Activated CD4-positive, alpha-beta T cell treated with anti-CD3 and anti-CD28 coated beads, Interleukin-2, amount 50 U/mL, for 1 hour (primary cell): ENCODE measurements around the gene DDX3Y.

Experiments used
- DNase-seq: peaks from one replicate; pipeline ENCODE4 v3.0.0-alpha.2; 2020

Gene DDX3Y

DNA sequence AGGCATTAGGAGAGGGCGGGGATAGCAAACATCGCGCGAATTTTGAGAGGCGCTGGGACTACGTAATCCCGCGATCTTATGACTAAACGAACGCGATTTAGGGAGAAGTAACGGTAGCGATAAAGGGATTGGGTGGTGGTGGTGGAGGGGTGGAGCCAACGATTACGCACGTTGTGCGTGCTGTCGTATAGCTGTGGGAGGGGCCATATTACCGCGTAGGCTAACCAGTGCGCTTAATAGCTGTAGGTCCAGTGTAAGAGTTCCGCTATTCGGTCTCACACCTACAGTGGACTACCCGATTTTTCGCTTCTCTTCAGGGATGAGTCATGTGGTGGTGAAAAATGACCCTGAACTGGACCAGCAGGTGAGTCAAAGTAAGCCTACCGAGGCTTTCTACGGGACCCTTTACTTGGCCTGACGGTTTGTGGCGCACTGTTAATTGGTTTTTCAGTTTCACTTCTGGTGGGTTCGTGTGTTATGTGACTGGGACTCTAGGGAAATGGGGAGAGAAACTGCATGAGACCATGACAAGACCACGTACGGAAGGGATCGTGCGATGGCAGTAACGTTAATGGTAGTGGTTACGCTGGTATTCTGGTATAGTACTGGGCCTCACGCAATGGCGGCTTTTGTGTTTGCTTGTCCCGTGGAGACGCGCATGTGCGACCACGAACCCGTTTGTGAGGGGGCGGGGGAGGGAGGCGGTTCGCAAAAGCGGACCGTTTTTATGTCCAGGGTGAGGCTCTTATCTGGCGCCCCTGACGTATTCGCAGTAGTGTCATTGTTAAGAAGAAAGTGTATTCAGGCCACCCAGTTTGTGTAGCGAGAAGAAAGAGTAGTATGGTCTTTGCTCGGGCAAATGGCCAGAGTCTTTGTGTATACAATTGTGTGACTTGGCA is at the start of gene DDX3Y:
TSS of gene DDX3Y (plus strand) at position 251 of the 899 bp plus-strand sequence. CDS start at position 320, 69 bp downstream.
- DNase-seq, result peak; percentile 76

GRCh38 chrY:12855791-12856275 is 48.8 kb upstream of the DDX3Y start:
- DNase-seq, result no peak

- DNase-seq, result no peak
Measured at GRCh38 chrY:12867960-12868359, 36.7 kb upstream of the DDX3Y start.

- DNase-seq, result no peak
Measured at GRCh38 chrY:12896973-12897372, 7.7 kb upstream of the DDX3Y start.

DNA sequence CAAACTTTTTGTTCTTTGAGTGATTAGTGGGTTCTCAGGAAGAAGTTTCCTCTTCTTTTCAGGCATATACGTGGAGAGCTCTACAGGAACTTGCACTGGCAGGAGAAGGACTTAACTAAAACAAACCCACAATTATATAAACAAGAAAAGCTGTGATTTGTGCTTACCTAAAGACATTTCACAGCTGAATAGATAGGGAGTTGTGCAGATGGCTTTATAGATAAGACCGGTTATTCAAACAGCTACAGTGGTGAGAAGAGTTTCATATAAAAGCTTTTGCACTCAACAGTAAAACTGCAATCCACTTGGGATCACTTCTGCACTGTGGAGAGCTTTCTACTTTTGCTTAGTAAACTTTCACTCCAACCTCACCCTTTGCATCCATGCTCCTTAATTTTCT is 6.1 kb upstream of the DDX3Y start:
- DNase-seq, result no peak

GRCh38 chrY:12905517-12905872 is 827 bp downstream of the DDX3Y start:
- peak; percentile 53 for DNase-seq

- DNase-seq, result no peak
Measured at GRCh38 chrY:12905895-12906294, 1.2 kb downstream of the DDX3Y start.

DNA sequence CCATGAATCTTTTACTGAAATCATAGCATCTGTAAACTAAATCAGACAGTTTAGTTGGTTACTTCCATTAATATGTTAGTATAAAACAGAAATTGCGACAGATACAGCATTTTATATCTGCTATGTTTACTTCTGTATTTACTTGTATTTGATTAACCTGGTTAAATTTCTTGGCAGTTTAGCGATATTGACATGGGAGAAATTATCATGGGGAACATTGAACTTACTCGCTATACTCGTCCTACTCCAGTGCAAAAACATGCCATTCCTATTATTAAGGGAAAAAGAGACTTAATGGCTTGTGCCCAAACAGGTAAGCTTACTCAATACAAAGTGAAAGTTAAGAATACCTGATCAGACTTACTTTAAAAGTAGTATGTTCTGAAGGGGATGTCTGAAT is 8.9 kb downstream of the DDX3Y start:
- no peak for DNase-seq

GRCh38 chrY:12928043-12928442 is 23.4 kb downstream of the DDX3Y start:
- no peak for DNase-seq

GRCh38 chrY:12941725-12942687 is 37.3 kb downstream of the DDX3Y start:
- no peak for DNase-seq
